Naive B cell (primary cell): ENCODE results near the gene TIPRL. TPM values are rescaled to one million over a fixed set of nuclear protein-coding genes. Genes with fewer than 3 reads are reported as not detected.

Experiments used
- ATAC-seq, 2 donors: fragments of 150-1000 bp; cut with Tn5 transposase; 2 replicates each; pipeline ENCODE4 v1.10.0; 2021; ENCODE audit warnings: low read depth in 2 of 2, mild to moderate bottlenecking in 2 of 2, moderate library complexity in 2 of 2
- DNase-seq: peaks from one replicate; pipeline ENCODE4 v3.0.0; 2022
- H3K27ac Mint-ChIP-seq, 6 donors: one replicate each; pipeline ENCODE4 v1.8.0; 2020 to 2022; ENCODE audit warnings: mild to moderate bottlenecking in 6 of 6, mixed read lengths in 6 of 6, moderate library complexity in 5 of 6, inconsistent platforms in 2 of 6
- H3K27me3 Mint-ChIP-seq, 3 donors: one replicate each; pipeline ENCODE4 v1.8.0; 2021 to 2022; ENCODE audit warnings: mixed read lengths in 3 of 3, mild to moderate bottlenecking in 1 of 3
- H3K36me3 Mint-ChIP-seq, 2 donors: one replicate each; pipeline ENCODE4 v1.8.0; 2020 to 2022; ENCODE audit warnings: mixed read lengths in 2 of 2, inconsistent platforms in 1 of 2, mild to moderate bottlenecking in 1 of 2
- H3K4me1 Mint-ChIP-seq, 3 donors: one replicate each; pipeline ENCODE4 v1.8.0; 2020 to 2022; ENCODE audit warnings: mixed read lengths in 3 of 3, inconsistent platforms in 1 of 3, mild to moderate bottlenecking in 1 of 3, moderate library complexity in 1 of 3
- H3K4me3 Mint-ChIP-seq, 8 donors: one replicate each; pipeline ENCODE4 v1.8.0; 2020 to 2022; ENCODE audit warnings: mild to moderate bottlenecking in 8 of 8, mixed read lengths in 8 of 8, moderate library complexity in 8 of 8, inconsistent platforms in 2 of 8
- H3K9me3 Mint-ChIP-seq, 7 donors: one replicate each; pipeline ENCODE4 v1.8.0; 2020 to 2022; ENCODE audit warnings: mixed read lengths in 7 of 7, mild to moderate bottlenecking in 5 of 7, inconsistent platforms in 2 of 7, moderate library complexity in 1 of 7
- polyA plus RNA-seq, 6 donors: library from polyadenylated mRNA; unstranded; fragments of 300-500 nt; fragmentation: Illumina TruSeq; gene quantifications; one replicate each; pipeline ENCODE4 v1.2.3, GENCODE V29; 2021; ENCODE audit warnings: low read depth in 6 of 6

Gene TIPRL
- polyA plus RNA-seq, 6 donors from 2014 or later = 28.0 to 38.2 (median 33.9) TPM

DNA sequence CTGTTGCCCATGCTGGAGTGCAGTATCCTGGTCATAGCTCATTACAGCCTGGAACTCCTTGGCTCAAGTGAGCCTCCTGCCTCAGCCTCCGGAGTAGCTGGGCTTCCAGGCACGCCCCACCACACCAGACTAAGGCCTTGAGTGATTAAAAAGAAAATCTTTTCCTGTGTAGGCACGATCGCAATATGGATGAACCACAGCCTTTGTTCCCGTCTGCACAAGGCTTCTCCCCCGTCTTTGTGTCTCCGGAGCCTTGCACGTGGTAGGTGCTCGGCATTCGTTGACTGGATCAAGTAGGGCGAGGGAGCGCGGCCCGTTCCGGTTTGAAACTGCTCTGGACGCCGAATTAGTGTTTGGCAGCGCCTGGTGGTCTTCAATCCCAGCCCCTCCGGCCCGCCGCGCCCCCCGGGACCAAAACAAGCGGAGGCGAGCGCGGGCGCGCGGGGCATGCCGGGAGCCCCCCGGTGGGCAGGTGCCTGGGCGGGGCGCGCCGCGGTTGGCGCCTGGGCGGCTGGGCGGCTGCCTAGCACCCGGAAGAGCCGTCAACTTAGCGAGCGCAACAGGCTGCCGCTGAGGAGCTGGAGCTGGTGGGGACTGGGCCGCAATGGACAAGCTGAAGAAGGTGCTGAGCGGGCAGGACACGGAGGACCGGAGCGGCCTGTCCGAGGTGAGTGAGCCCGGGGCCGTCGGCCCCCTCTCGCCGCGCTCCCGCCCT, 46.9 kb downstream of the TIPRL start, which contains the start of gene SFT2D2:
Gene SFT2D2 (plus strand): TSS at position 529 of the 715 bp plus-strand sequence. CDS start 76 bp downstream, at position 605.
- H3K4me3 Mint-ChIP-seq = peak within 1 kb of the TSS; percentile 85 to 97 (median 92)
- no peaks in the 10 kb centered on the region for H3K36me3 Mint-ChIP-seq
- DNase-seq = peak; percentile 83
- peaks cover 43 to 54% (median 49%) of the 10 kb centered on the region in 3 donors for H3K4me1 Mint-ChIP-seq
- peak; percentile 91 to 93 for ATAC-seq
- H3K27me3 Mint-ChIP-seq = no peaks in the 10 kb centered on the region
- H3K9me3 Mint-ChIP-seq = peaks cover 0 to 5% (median 0%) of the 10 kb centered on the region in 7 donors
- H3K27ac Mint-ChIP-seq = peak within 1 kb of the TSS; percentile 86 to 96 (median 92)

DNA sequence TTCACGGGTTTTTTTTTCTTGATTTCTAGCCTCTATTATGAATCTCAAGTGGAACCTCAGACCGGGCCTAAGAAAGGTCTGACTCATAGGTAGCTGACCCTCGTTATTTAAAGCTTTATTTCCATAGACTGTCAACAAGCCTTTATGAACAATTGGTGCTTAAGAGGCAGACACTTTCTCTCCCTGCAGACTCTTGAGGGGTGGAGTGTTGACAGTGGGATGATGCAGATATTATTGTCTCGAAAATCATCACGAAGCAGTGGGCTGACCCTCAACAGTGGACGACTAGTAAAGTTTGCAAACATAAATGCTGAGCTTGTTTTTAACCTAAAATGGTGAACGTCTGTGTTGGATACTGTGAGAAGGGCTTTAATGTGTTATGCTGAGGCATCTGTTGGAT, 48.9 kb downstream of the TIPRL start:
- H3K4me1 Mint-ChIP-seq = peaks cover 53 to 73% (median 65%) of the 10 kb centered on the region in 3 donors
- H3K9me3 Mint-ChIP-seq = peaks cover 0 to 5% (median 0%) of the 10 kb centered on the region in 7 donors
- H3K4me3 Mint-ChIP-seq = peak overlapping the region; percentile 42 to 95 (median 90)
- ATAC-seq = no peak
- peak overlapping the region; percentile 47 to 96 (median 89) for H3K27ac Mint-ChIP-seq
- no peaks in the 10 kb centered on the region for H3K27me3 Mint-ChIP-seq
- H3K36me3 Mint-ChIP-seq = peaks cover 0 to 5% of the 10 kb centered on the region in 2 donors
- DNase-seq = no peak

DNA sequence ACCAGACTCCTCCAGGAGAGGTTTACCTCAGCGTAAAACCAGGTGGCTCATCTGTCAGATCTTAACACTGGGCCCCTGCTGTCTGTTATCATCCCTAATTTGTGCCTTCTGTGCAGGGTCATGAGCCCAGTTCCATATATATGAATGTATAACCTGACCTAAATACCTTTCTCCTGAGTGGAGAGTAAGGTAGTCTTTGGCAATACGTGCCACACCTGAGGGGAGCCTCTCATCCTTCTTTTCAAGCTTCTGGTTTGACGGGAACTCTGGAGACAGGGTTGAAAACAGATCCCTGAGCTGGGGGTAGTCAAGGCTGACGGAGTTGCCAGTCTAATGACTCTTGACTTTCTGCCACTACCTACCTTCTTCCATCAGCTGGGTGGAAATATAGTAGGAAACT, 51.1 kb downstream of the TIPRL start:
- Mint-ChIP-seq H3K4me3 (peak overlapping the region in 6 of 8 donors; percentile 16 to 95 (median 44)), H3K27me3 (no peaks in the 10 kb centered on the region), H3K4me1 (peaks cover 61 to 81% (median 74%) of the 10 kb centered on the region in 3 donors), H3K27ac (peak overlapping the region in 3 of 6 donors; percentile 6 to 50 (median 15)), H3K36me3 (peaks cover 9 to 15% of the 10 kb centered on the region in 2 donors), H3K9me3 (no peaks in the 10 kb centered on the region)
- ATAC-seq (no peak), DNase-seq (no peak)

DNA sequence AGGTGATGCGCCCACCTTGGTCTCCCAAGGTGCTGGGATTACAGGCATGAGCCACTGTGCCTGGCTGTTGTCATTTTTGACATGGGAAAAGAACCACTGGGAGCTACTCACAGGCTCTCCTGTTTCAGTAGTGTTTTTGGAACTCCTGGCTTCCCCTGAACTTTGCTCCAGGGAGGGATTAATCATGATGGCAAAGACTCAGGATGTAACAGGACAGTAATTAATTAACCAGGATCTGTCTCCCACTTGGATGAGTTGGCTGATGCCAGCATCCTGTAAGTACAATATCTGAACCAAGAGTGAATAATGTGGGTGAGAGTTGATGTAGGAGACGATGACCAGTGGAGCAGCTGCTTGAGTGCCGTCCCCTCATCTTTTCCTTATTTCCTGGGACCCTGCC, 51.9 kb downstream of the TIPRL start:
- H3K27ac Mint-ChIP-seq = peak overlapping the region in 2 of 6 donors; percentile 40 to 64
- peak overlapping the region in 1 of 8 donors; percentile 25 for H3K4me3 Mint-ChIP-seq
- ATAC-seq (no peak), DNase-seq (no peak)
- H3K4me1 Mint-ChIP-seq = peaks cover 68 to 80% (median 75%) of the 10 kb centered on the region in 3 donors
- peaks cover 14 to 21% of the 10 kb centered on the region in 2 donors for H3K36me3 Mint-ChIP-seq
- H3K27me3 Mint-ChIP-seq = no peaks in the 10 kb centered on the region
- no peaks in the 10 kb centered on the region for H3K9me3 Mint-ChIP-seq

DNA sequence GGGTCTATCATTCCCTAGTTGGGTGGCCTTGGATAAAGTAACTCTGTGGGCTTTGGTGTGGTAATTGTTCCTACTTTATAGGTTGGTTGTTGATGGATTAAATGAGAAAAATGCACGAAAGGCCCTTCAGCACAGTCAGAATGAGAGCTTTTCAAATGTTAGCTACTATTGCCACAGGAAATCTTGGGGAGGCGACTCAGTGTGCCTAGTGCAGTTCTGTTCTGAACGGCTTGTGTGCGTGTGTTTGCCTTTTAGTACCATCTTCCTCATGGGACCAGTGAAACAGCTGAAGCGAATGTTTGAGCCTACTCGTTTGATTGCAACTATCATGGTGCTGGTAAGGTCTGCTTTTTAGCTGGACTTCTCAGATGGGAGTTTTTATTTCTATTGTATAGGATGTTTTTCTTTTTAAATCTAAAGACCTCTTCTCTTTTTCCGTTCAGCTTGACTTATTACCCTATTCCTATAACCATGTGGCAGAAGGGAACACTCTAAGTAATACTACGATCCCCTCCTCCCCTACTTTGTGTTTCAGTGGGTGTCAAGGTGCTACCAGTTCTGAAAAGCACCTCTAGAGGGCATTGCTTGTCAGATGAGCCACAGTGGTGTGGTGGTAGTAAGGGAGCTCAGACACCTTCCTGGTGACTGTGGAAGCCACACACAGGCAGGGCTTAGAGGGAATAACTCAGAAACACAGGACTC, 56.2 kb downstream of the TIPRL start:
- Mint-ChIP-seq H3K27ac (no peak overlapping the region), H3K4me1 (peaks cover 37 to 51% (median 47%) of the 10 kb centered on the region in 3 donors), H3K27me3 (no peaks in the 10 kb centered on the region), H3K9me3 (no peaks in the 10 kb centered on the region), H3K36me3 (peaks cover 39 to 46% of the 10 kb centered on the region in 2 donors), H3K4me3 (no peak overlapping the region)
- peak; percentile 80 to 82 for ATAC-seq
- no peak for DNase-seq

DNA sequence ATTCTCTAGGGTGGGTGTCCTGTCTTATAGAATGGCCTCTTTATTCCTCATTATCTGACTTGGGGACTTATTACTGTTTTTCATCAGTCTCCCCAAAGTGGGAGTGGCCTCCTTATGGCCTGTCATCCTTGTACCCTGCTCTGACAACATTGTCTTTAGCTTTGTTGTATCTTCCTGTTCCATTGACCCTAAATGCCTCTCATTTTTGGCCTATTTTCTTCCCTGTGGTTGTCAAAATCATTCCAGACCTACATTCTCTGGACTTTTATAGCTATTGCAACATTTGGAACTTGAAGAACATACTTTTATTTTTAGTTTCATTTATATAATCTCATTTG, 56.8 kb downstream of the TIPRL start:
- Mint-ChIP-seq H3K36me3 (peaks cover 43 to 51% of the 10 kb centered on the region in 2 donors), H3K27ac (peak overlapping the region in 3 of 6 donors; percentile 16 to 69 (median 28)), H3K27me3 (no peaks in the 10 kb centered on the region), H3K9me3 (no peaks in the 10 kb centered on the region), H3K4me1 (peaks cover 37 to 52% (median 42%) of the 10 kb centered on the region in 3 donors), H3K4me3 (no peak overlapping the region)
- ATAC-seq (no peak), DNase-seq (no peak)

DNA sequence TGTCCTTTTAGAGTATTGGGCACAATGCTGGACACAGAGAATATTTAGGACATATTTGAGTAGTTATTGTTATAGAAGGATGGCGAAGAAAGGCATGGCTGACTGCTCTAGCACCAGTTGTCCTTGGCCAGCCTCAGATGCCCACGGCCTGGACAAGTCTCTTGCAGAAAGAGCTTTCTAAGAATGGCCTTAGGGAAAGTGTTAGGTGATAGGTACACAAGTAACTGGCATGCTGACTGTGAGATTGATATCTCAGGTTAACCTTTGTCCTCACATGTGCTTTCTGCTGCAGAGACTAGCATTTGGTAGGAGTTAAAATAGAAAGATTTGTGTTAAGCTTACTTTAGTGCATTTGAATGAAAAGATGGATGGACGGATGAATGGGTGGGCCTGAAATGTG, 57.2 kb downstream of the TIPRL start:
- H3K27me3 Mint-ChIP-seq = no peaks in the 10 kb centered on the region
- no peaks in the 10 kb centered on the region for H3K9me3 Mint-ChIP-seq
- DNase-seq (no peak), ATAC-seq (no peak)
- H3K4me1 Mint-ChIP-seq = peaks cover 34 to 48% (median 37%) of the 10 kb centered on the region in 3 donors
- no peak overlapping the region for H3K27ac Mint-ChIP-seq
- no peak overlapping the region for H3K4me3 Mint-ChIP-seq
- peaks cover 43 to 51% of the 10 kb centered on the region in 2 donors for H3K36me3 Mint-ChIP-seq

DNA sequence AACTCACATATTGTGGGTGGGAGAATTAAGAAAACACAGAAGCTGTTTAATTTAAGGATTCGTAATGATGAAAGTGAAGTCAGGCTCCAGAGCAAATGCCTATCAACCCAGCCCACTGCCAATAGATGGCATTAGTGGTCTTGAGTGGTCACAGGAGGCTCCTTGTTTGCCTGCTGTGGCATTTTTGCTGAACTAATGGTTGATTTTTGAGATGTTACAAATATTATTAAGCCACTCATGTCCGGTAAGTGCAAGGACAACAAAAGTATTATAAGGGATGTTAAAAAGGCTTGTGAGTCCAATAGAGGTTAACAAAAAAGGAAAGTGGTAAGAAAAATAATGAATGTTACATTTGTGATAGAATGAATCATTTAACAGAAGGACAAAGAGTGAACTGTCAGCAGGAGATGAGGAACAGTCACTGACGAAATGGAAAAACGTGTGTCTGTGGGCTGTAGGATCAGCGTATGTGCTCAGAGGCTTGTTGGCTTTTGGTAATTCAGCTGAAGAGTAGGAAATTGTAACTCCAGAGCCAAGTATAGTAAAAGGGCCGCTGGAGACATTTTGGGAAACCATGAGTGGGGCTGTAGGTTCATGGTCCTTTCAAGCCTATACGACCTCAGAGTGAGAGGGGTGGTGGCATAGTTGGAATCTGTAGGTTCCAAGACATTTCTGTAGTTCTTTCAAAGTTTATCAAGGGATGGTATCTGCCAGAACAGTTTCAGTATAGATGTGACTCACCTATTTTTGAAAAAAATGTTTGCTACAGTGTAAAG, 58.3 kb downstream of the TIPRL start:
- peaks cover 43 to 51% of the 10 kb centered on the region in 2 donors for H3K36me3 Mint-ChIP-seq
- peak overlapping the region in 1 of 6 donors; percentile 28 for H3K27ac Mint-ChIP-seq

DNA sequence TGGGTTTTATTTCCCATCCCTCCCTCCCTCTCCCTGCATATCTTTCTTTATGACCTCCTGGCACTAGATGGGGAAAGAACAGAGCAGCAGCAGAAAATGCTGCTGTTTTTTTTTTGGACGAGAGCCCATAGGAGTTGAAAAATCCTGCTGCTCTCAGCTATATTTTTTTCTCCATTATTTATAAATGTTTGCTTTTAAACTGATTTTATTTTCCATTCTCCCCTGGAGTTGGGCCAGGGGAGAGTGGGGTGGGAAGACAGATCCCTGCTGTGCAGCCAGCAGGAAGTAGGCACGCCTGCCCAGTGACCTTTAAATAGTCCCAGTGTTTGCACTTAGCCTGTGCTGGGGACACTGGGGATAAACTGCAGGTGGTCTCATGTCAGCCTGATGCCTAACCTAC, 64.4 kb downstream of the TIPRL start:
- Mint-ChIP-seq H3K36me3 (peaks cover 29 to 34% of the 10 kb centered on the region in 2 donors), H3K9me3 (no peaks in the 10 kb centered on the region), H3K27me3 (no peaks in the 10 kb centered on the region), H3K4me3 (no peak overlapping the region), H3K4me1 (peaks cover 13 to 36% (median 13%) of the 10 kb centered on the region in 3 donors), H3K27ac (peak overlapping the region in 2 of 6 donors; percentile 65 to 79)
- DNase-seq (no peak), ATAC-seq (no peak)

More for the DNA sequence above, 58.3 kb downstream of the TIPRL start:
- H3K9me3 Mint-ChIP-seq = no peaks in the 10 kb centered on the region
- no peaks in the 10 kb centered on the region for H3K27me3 Mint-ChIP-seq
- H3K4me1 Mint-ChIP-seq = peaks cover 27 to 40% (median 30%) of the 10 kb centered on the region in 3 donors
- ATAC-seq = no peak
- DNase-seq = no peak
- H3K4me3 Mint-ChIP-seq = no peak overlapping the region

DNA sequence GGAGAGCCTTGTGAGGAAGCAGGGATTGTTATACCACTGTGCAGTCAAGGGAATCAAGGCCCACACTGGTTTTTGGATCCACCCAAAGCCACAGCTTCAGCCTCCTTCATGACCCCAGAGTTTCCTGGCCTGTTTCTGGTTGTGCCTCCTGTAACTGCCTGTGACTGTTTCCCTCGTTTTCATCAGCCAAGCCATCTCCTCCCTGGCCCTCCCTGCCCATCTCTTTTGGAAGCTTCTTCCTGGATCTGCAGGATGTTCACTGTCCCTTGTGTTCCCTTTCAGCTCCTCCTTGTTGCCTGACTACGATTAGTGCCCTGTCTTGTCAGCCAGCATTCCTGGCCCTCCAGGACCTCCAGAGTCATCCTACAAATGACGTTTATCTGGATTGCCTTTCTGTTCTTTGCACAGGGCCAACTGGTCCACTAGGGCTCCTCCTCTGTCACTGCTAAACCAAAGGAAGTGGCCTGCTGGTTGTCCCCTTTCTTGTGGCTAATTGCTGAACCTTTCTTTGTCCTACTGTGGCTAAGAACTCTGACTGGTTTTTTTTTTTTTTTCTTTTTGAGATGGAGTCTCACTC, 65.0 kb downstream of the TIPRL start:
- peaks cover 12 to 39% (median 15%) of the 10 kb centered on the region in 3 donors for H3K4me1 Mint-ChIP-seq
- H3K9me3 Mint-ChIP-seq = no peaks in the 10 kb centered on the region
- DNase-seq (no peak), ATAC-seq (no peak)
- peak overlapping the region in 2 of 6 donors; percentile 79 to 94 for H3K27ac Mint-ChIP-seq
- no peaks in the 10 kb centered on the region for H3K27me3 Mint-ChIP-seq
- H3K4me3 Mint-ChIP-seq = no peak overlapping the region
- H3K36me3 Mint-ChIP-seq = peaks cover 29 to 36% of the 10 kb centered on the region in 2 donors

DNA sequence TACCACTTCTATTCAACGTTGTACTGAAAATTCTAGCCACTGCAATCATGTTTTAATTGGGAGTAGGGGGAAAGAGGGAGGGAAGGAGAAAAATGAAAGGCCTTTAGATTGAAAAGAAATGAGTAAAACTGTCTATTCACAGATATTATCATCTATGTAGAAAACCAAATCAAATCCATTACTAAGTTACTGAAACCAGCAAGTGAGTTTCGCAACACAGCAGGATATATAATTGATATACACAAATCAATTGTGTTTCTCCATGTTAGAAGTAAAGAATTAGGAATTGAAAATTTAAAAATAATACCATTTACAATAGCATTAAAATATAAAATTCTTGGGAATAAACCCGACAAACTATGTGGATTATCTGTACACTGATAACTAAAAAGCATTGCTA, 66.3 kb downstream of the TIPRL start:
- Mint-ChIP-seq H3K27me3 (no peaks in the 10 kb centered on the region), H3K36me3 (peaks cover 22 to 39% of the 10 kb centered on the region in 2 donors), H3K9me3 (no peaks in the 10 kb centered on the region), H3K4me1 (peaks cover 13 to 37% (median 19%) of the 10 kb centered on the region in 3 donors), H3K27ac (peak overlapping the region in 1 of 6 donors; percentile 3), H3K4me3 (no peak overlapping the region)
- DNase-seq (no peak), ATAC-seq (no peak)

DNA sequence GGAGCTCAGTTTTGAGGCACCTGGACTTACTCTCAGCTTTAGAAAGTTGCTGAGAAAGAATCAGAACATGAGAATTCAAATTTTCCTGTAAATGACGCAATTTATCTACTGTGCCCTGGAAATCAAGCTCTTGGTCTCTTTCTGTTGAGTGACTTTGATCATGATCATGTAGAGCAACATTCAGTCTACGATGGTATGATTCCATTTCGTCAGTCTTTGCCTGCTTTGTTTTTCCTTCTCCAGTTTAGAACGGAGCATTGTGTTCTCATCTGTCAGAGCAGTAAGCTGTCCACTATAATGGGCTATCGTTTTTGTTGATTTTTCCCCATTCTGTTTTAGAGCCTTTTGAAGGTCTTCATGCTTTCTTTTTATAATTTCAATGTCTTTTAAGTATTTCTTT, 67.7 kb downstream of the TIPRL start:
- Mint-ChIP-seq H3K4me1 (peaks cover 16 to 40% (median 23%) of the 10 kb centered on the region in 3 donors), H3K4me3 (no peak overlapping the region), H3K36me3 (peaks cover 17 to 35% of the 10 kb centered on the region in 2 donors), H3K27ac (no peak overlapping the region), H3K9me3 (no peaks in the 10 kb centered on the region), H3K27me3 (no peaks in the 10 kb centered on the region)
- DNase-seq = no peak
- ATAC-seq = no peak
